GM19452 (cell line): ENCODE results near the gene RNF182.
"Not testable (repeated sequence)": the region's sequence is repeated elsewhere in the genome, so short reads cannot be mapped to it uniquely, and the experiment has no call there.

Experiments used
- ATAC-seq: cut with Tn5 transposase; IDR thresholded peaks from one replicate; pipeline ENCODE4 v1.9.1; 2021; ENCODE audit not compliant: unreplicated experiment

The RNF182 gene

GRCh38 chr6:13998356-13998755 is 73.6 kb downstream of the RNF182 start:
- ATAC-seq, result no peak

DNA sequence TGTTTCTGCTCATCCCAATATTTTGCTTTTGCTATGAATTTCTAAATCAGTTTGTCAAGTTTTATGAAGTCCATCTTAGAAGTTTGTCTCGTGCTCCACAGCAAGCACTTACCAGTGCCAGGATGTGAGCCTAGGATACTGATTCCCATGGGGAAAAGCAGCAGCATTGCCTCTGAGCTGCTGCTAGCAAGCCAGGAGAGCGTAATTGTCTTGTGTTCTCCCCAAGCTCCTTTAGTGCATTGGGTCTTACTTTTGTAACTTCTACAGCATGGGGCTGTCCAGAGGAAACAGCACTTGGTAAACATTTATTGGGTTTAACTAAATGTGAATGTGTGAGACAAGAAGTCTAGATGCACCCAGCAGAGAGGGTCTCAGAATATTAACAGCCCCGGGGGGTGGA is 76.1 kb downstream of the RNF182 start:
- no peak for ATAC-seq

- ATAC-seq, result no peak
Observed at GRCh38 chr6:14001329-14002012, 76.7 kb downstream of the RNF182 start.

DNA sequence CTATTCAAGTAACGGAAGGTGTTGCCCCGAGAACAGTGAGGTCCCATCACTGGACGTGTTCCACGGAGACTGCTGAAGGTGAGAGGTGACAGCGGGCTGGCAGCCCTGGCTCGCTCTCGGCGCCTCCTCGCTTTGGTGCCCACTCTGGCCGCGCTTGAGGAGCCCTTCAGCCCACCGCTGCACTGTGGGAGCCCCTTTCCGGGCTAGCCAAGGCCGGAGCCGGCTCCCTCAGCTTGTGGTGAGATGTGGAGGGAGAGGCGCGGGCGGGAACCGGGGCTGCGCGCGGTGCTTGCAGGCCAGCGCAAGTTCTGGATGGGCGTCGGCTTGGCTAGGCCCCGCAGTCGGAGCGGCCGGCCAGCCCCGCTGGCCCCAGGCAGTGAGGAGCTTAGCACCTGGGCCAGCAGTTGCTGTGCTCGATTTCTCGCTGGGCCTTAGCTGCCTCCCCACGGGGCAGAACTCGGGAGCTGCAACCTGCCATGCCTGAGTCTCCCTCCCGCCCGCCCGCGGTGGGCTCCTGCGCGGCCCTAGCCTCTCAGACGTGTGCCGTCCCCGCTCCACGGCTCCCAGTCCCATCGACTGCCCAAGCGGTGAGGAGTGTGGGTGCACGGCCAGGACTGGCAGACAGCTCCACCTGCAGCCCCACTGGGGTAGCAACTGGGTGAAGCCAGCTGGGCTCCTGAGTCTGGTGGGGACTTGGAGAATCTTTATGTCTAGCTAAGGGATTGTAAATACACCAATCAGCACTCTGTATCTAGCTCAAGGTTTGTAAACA is 77.6 kb downstream of the RNF182 start:
- ATAC-seq, result no peak

GRCh38 chr6:14004258-14004657 is 79.5 kb downstream of the RNF182 start:
- no peak for ATAC-seq

- ATAC-seq, result no peak
Observed at GRCh38 chr6:14008809-14009208, 84.1 kb downstream of the RNF182 start.

DNA sequence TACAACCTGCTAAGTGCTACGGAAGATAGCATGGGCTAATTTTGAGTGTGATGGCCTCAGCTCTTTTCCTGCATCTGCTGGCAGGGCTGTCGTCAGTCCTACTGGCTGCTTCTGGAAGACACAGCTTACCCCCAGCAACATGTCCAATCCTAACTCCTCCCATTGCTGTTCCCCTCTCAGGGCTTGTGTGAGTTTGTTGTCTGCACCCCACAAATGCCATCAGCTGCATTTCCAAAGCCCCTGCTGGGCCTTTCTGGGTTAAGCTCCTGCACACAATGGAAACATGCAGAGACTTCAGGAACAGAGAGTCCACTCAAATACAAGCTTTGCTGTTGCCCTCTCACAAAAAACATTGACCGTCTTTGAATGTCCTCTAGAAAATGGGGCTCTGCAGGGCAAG is 84.7 kb downstream of the RNF182 start:
- ATAC-seq, result no peak

- ATAC-seq, result no peak
Observed at GRCh38 chr6:14010275-14010674, 85.5 kb downstream of the RNF182 start.

DNA sequence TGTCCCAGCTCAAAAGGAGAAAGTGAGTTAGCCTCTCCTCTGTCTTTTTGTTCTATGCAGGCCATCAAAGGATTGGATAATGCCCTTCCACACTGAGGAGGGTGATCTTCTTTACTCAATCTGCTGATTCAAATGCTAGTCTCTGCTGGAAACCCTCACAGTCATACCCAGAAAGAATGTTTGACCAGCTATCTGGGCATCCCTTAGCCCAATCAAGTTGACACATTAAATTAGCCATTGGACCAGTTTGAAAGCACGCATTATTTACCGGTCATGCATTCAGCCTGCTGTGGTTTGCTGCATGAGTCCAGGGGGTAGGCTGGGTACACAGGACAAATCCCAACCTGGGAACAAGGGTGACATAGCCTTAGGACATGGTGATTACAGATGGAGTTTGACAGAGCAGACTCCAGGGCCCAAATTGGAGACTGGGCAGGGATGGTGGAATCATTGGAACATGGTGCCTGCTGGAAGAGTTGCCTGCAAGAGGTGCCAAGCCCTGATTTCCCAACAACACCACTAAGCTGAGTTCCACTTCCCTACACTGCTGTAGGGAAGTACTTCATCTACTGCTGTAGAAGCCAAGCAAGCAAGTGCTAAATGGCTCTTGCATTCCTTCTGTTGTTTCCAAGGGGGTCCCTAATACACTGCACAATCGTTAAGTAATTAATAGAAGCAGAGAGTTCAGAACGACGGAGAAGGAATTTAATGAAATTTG is 87.7 kb downstream of the RNF182 start:
- no peak for ATAC-seq

DNA sequence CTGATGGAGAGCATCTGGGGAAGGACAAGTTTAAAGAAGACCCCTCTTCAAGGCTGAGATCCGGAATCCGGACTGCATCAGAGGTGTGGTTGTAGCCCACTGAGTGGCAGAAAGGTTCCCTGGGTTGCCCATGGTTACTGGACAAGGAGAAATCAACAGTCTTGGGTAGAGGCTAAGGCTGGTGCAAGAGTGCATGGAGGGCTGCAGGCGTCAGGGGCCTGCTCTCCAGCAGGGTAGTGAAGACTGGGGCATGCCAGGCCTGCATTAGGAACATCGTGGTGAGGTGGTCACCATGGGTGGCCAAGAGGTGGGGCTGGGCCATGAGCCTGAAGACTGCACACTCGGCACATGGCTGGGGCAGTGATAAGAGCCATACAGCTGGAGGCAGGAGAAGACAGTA is 91.2 kb downstream of the RNF182 start:
- no peak for ATAC-seq

DNA sequence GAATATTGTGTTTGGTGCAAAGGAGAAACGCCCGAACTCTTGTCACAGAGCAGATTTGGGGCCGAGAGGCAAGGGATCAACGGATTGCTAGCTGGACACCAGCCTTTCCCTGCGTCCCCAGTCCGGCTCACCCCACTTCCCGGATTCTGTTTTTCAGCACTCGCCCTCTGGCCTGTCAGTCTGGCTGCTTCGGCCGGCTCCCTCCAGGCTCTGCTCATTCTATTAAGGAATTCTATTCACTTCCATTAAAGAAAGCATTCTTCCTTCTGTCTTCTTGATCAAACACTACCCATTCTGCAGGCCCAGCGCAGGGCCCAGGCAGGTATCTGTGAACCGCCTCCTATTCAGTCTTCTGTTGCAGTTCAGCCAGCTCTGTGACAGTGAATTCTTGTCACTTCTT is 91.7 kb downstream of the RNF182 start:
- ATAC-seq, result no peak

GRCh38 chr6:14016935-14017625 is 92.3 kb downstream of the RNF182 start:
- no peak for ATAC-seq

DNA sequence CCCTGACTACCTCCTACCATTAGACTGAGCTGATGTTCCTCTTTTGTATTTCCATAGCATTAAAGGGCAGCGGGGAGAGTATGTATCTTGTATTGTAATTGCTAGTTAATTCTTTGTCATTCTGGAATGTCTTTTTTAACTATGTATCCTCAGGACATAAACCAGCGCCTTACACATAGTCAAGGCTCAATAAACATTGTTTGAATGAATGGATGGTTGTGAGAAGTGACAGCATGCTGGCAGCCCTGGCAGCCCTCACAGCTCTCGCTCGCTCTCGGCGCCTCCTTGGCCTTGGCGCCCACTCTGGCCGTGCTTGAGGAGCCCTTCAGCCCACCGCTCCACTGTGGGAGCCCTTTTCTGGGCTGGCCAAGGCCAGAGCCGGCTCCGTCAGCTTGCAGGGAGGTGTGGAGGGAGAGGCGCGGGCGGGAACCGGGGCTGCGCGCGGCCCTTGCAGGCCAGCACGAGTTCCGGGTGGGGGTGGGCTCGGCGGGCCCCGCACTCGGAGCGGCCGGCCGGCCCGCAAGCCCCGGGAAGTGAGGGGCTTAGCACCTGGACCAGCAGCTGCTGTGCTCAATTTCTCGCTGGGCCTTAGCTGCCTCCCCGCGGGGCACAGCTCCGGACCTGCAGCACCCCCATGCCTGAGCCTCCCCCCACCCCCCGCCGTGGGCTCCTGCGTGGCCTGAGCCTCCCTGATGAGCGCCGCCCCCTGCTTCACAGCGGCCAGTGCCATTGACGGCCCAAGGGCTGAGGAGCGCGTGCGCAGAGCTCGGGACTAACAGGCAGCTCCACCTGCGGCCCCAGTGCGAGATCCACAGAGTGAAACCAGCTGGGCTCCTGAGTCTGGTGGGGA is 93.1 kb downstream of the RNF182 start:
- no peak for ATAC-seq

- ATAC-seq, result not testable (repeated sequence)
Observed at GRCh38 chr6:14018559-14018958, 93.8 kb downstream of the RNF182 start.

- no peak for ATAC-seq
Observed at GRCh38 chr6:14020551-14020950, 95.8 kb downstream of the RNF182 start.

DNA sequence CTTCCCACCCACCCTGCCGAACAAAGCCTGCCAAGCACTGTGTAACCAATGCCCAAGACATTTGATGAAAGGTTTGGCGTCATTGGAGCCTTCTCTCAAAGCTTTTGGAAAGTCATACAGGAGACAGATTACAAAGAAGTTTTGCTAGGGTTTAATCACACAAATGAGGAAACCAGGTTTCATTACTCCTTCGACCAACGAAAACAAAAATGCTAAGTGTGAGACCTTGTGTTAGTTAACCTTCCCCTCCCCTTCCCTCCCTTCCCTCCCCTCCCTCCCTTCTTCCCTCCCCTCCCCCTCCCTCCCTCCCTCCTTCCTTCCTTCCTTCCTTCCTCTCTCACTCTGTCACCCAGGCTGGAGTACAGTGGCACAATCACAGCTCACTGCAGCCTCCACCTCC is 96.7 kb downstream of the RNF182 start:
- ATAC-seq, result no peak

DNA sequence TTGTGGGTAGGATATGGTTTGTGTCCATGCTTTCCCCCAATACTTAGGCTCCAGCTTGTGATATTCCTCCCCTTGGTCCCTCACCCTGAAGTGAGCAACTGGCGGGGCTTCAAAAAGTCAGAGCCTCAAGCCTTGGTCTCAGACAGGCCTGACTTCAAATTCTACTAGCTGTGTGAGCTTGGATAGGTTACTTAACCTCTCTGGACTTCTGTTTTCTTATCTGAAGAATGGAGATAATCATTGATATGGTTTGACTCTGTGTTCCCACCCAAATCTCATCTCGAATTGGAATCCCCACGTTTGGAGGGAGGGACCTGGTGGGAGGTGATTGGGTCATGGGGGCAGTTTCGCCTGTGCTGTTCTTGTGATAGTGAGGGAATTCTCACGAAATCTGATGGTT is 97.9 kb downstream of the RNF182 start:
- ATAC-seq, result no peak

DNA sequence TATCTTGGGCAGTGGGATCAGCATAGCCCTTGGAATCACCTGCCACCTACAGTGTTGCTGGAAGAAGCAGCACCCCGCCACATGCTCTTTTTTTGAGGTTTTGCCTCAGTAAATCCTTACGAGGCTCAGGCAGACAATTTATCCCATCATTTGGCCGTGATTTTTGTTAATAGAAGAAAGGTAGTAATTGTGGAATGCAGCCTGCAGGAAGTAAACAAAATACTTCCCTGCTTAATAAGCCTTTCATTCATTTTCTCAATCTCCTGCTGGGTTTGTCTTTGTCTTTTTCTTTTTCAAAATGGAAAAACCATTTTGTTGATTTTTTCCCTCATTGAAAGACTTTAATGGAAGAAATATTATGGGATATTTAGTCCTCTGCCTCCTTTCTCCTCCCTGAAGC is 99.1 kb downstream of the RNF182 start:
- no peak for ATAC-seq

DNA sequence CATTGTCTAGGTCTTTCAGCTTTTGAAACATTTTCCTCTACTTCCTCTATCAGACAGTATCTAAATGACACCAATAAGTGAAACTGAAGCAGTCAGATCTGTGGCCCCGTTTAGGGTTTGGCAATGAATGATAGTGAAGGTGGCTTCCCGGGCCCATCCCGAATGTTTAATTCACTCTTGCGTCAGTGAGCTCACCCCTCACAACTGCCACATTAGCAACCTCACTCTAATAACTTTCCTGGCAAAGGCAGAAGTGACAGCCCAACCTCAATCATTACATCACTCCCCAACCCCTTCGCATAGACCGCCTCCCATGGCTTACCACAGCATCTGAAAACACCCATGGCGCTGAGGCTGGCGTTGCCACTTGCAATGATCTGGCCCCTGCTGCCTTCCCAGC is 100.4 kb downstream of the RNF182 start:
- no peak for ATAC-seq

DNA sequence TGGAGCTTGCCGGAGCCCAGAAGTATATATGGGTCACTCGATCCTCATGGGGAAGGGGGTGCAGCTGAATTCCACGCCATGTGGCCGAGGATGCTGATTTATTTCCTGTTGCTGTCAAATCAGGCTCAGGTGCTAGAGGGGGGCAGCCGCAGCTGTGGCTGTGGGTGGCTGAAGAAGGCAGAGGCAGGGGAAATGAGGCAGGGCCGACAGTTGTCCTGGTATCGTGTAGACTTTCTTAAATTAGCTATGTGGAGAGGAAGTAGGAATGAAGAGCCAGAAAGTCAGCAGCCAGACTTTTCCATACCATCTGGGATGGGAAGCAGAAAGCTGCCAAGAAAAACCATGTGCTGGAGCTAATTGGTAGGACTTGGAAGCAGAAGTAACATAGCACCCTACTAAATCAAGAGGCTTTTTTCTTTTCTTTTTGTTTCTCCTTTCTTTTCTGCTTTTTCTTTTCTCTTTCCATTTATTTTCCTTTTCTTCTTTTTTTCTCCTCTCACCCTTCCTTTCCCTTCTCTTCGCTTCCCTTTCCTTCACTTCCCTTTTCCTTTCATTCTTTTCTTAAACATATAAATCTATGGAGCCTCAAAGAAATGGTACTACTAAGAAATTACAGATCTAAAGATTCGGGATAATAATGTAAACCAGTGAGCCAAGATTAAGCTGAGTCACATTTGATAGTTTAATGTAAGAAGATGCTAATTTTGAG is 102.2 kb downstream of the RNF182 start:
- no peak for ATAC-seq
